WERI-Rb-1 (cell line): Measurements from ENCODE around the gene CDH23.

Experiments used
- DNase-seq: peaks from one replicate; pipeline ENCODE4 v3.0.0-alpha.2; 2020
- H3K27ac ChIP-seq: fragments of 250-450 bp; sonication (Bioruptor Pico); 2 replicates; pipeline ENCODE4 v1.5.1; 2020; ENCODE audit warnings: mild to moderate bottlenecking, moderate library complexity
- H3K27me3 ChIP-seq: fragments of 250-450 bp; sonication (Bioruptor Pico); 2 replicates; pipeline ENCODE4 v1.5.1; 2021; ENCODE audit warnings: mild to moderate bottlenecking, low read depth, moderate library complexity; ENCODE audit not compliant: insufficient read depth, severe bottlenecking
- H3K36me3 ChIP-seq: fragments of 250-450 bp; sonication (Bioruptor Pico); 2 replicates; pipeline ENCODE4 v1.5.1; 2020; ENCODE audit warnings: mild to moderate bottlenecking, moderate library complexity
- H3K4me3 ChIP-seq: 2 replicates; pipeline ENCODE4 v1.5.1; 2011; ENCODE audit warnings: low read depth, mild to moderate bottlenecking, control low read depth, low read length
- H3K9me3 ChIP-seq: fragments of 250-450 bp; sonication (Bioruptor Pico); 2 replicates; pipeline ENCODE4 v1.5.1; 2021; ENCODE audit warnings: mild to moderate bottlenecking, moderate library complexity; ENCODE audit not compliant: severe bottlenecking
- CTCF ChIP-seq: IDR thresholded peaks from 2 replicates; pipeline ENCODE4 v1.5.1; 2011; ENCODE audit warnings: low read depth, mild to moderate bottlenecking, control low read depth, inconsistent platforms, low read length

Gene CDH23

GRCh38 chr10:71390921-71391690 lies 5.6 kb upstream of the CDH23 start:
- no peaks in the 10 kb centered on the region for H3K36me3 ChIP-seq
- H3K27ac ChIP-seq, result no peak overlapping the region
- no peaks in the 10 kb centered on the region for H3K9me3 ChIP-seq
- no peak overlapping the region for H3K4me3 ChIP-seq
- DNase-seq, result no peak
- no peak for TF ChIP-seq CTCF
- no peaks in the 10 kb centered on the region for H3K27me3 ChIP-seq

GRCh38 chr10:71391701-71392100 lies 5.0 kb upstream of the CDH23 start:
- Histone ChIP-seq H3K4me3 (no peak overlapping the region), H3K9me3 (no peaks in the 10 kb centered on the region), H3K36me3 (no peaks in the 10 kb centered on the region), H3K27me3 (no peaks in the 10 kb centered on the region), H3K27ac (no peak overlapping the region)
- TF ChIP-seq CTCF, result no peak
- DNase-seq, result no peak

GRCh38 chr10:71392292-71392691 lies 4.4 kb upstream of the CDH23 start:
- Histone ChIP-seq H3K9me3 (no peaks in the 10 kb centered on the region), H3K27me3 (no peaks in the 10 kb centered on the region), H3K27ac (no peak overlapping the region), H3K36me3 (no peaks in the 10 kb centered on the region; the same call in 1 of the 2 replicates), H3K4me3 (no peak overlapping the region)
- no peak for DNase-seq
- no peak for TF ChIP-seq CTCF

- H3K27me3 ChIP-seq, result no peaks in the 10 kb centered on the region
- no peak for DNase-seq
- no peaks in the 10 kb centered on the region for H3K9me3 ChIP-seq
- H3K4me3 ChIP-seq, result no peak overlapping the region
- no peaks in the 10 kb centered on the region; the same call in 1 of the 2 replicates for H3K36me3 ChIP-seq
- no peak for TF ChIP-seq CTCF
- no peak overlapping the region for H3K27ac ChIP-seq
Measured at GRCh38 chr10:71392791-71393781, 3.6 kb upstream of the CDH23 start.

- no peak for DNase-seq
Measured at GRCh38 chr10:71393841-71394475, 2.8 kb upstream of the CDH23 start.

More at GRCh38 chr10:71393841-71394475, 2.8 kb upstream of the CDH23 start:
- no peaks in the 10 kb centered on the region for H3K9me3 ChIP-seq
- peaks cover 5% of the 10 kb centered on the region for H3K36me3 ChIP-seq
- H3K27ac ChIP-seq, result peak overlapping the region; percentile 99
- H3K27me3 ChIP-seq, result no peaks in the 10 kb centered on the region
- TF ChIP-seq CTCF, result no peak
- H3K4me3 ChIP-seq, result no peak overlapping the region
